GM18907 (cell line): Measurements from ENCODE around the gene FSTL4.
"Not testable (repeated sequence)": the region's sequence is repeated elsewhere in the genome, so short reads cannot be mapped to it uniquely, and the experiment has no call there.

Experiments
- ATAC-seq: cut with Tn5 transposase; IDR thresholded peaks from one replicate; pipeline ENCODE4 v1.9.1; 2021; ENCODE audit warnings: mild to moderate bottlenecking, moderate library complexity; ENCODE audit not compliant: unreplicated experiment

FSTL4 gene

DNA sequence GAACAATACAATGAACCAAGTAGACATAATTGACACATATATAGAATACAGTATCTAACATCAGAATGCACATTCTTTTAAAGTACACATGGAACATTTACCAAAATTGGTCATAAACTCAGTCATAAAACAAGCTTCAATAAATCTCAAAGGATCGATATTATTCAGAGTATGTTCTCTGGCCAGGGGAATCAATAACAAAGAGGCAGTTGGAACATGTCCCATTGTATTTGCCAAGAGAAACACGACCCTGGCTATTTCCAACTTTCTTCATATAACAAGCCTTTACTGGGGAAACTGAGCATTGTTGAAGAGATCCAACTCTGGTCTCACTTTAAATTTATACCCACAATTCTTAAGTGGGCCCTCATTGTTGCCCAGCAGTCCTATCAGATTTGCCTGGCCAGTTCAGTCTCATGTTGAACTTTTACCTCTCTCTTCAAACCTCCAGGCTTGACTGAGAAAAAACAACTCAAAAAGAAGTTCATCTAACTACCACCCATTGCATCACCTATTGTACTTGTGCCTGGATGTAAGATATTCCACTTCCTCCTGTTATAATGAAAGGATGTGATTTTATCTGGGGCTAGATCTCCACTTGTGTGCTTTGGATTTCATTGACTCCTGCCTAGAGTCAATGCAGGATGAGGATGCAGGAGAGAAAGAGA, 398.1 kb downstream of the FSTL4 start:
- no peak for ATAC-seq

DNA sequence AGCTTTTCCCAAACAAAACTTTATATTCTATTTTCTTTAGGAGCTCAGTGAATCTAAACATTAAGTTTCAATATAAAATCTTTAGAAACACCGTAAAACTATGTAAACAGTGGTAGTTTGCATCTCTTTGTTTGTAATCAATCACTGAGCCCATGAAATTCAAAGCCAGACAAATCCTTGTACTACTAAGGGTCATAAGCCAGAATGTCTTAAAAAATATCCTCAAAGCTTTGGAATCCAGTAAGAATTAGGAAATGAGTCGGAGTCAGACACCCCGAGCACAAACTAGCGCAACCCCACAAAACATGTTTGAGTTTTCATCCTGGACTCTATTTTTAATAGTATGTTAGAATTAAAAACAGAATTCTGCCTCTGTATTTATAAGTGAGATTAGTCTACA, 406.7 kb downstream of the FSTL4 start:
- no peak for ATAC-seq

DNA sequence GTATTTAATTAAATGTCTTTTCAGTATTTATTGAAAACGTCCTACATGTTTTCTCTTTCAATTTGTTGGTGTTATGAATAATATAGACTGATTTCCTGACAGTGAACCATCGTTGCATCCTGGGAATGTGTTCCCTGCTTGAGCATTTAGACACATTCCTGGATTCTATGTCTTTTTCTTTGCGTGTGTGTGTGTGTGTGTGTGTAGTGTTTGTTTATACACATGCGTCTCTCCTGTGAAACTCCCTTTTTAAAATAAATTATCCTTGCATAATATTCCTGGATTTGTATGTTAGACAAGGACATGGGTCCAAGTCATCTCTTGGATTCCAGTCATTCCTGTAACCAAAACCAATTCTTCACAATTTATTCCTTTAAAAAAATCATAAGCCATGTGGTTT, 407.1 kb downstream of the FSTL4 start:
- ATAC-seq: no peak

DNA sequence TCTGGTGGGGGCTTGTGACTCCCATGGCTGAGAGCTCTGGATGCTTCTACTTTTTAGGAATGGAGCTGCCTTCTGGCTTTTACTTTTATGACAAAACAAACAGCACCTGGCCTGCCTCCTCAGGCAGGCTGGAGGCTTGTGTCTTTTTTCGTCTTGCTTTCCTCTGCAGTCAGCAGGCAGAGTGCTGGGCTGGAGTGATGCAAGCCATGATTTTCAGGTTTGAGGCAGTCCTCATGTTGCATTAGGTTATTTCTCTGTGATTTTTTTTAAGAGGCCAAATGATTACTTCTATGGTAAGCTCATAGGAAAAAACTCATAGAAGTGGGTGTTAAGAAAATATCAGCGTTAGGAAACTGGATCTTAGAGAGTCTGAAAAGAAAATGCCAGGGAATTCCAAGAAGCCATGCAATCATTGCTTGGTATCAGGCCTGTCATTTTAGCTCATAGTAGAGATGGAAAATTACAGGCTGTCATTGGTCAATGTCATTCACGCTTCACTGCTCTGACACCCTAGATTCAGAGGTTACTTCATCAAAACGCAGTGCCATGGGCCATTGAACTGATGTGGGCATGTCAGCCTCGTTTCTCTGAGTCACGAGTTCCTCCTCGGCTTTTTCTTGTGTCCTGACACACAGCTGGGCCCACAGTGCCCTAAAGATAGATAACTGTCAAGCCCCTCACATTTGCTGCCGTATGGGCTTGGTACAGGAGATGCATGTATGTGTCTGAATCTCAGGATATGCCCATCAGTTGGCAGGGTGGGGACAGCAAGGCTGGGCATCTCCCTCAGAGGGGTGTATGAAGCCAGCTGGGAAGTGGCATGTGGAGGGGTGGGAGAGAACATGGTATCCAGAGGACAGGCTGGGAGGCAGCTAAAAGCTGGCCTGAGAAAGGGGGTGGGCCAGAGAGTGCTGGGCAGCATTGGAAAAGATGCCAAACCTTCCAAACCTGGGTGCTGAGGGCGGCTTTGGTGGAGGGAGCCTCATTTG, 408.7 kb downstream of the FSTL4 start:
- ATAC-seq: no peak

DNA sequence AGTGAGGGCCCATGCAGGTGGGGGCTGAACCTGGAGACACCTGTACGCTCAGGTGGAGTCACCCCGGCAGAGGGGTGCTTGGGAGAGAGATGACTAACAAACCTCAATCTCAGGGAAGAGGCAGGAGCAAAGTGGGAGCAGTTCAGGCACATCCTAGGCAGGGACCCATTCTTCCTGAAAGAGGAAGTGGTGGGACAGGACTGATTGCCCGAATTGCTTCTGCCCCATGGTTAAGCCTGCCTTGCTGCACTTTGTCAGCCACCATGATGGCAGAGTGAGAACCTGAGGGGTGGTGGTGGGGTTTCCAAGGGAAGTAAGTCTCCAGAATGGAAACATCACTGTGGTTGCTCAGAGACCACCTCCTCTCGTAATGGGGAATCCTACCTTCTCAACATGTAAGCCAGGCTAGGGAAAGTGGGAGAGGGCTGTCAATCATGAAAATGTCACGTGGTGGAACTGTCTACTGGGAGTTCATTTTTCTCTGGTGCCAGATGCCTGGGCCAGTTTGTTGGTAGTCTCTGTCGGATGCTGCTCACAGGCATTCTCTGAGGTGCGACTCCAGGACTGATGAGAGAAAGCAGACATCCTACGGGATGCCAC, 410.2 kb downstream of the FSTL4 start:
- no peak for ATAC-seq

DNA sequence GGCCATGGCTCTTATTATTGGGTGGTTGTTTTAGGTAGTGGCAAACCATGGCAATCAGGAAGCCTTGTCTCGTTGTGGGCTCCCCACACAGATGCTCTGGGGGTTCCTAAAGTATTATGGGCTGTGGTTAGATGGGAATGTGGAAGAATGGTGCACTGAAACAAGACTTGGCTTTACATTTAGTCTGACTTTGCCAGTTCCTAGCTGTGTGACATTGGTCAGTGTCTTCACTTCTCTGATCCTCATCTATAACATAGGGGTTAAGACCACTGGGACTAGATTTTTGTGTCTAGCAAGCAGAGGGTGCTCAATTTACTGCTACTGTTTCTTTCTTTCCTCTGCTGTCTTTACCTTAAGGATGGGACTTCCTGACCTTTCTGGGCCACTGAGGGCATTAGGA, 411.0 kb downstream of the FSTL4 start:
- ATAC-seq: no peak

DNA sequence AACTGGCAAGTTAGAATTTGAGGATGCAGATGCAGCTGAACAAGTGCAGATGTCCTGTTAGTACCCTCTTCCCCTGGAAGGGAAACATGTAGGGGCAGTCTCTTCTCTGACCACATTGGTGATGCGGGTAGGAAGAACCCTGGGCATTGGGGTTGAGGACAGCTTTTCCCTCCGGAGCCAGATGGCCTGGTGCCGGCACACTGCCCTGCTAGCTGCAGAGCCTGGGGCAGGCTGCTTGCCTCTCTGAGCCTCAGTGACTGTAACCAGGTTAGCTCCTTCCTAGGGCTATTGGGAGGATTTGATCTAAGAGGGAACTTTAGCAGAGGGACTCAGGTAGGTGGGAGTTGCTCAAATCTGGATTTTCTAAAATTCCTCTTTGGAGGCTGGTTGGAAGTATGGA, 412.1 kb downstream of the FSTL4 start:
- no peak for ATAC-seq

DNA sequence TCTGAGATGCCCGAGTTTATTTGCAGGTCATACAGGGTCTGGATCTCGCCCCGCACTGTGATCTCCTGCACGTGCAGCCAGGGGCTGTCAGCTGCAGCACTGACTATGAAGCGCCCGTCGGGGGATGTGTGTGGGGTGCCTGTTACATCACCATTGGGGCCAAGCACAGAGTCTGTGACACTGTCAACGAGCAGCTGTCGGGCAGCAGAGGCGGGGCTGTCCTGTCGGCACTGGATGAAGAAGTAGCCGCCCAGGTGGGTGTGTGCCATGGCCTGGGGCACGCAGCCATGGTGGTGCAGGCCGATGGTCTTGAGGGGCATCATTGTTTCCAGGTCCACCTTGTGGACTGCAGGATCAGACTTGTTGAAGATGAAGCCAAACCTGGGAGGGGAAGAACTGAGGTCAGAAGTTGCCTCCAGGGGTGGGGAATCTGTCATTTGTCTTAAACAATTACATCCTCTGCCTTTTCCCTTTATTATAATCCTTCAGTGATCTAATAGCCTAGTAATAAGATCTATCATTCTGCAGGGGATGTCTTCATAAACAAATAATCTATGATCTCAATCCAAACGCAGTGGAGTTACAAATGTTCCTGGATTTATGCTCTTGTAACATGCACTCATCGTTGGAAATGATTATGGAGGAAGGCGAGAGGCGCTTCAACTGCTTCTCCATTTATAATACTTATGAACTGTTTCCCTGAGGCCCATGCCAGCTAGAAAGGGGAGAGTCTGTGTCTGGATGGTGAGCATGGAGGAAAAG, 412.7 kb downstream of the FSTL4 start:
- ATAC-seq: no peak

DNA sequence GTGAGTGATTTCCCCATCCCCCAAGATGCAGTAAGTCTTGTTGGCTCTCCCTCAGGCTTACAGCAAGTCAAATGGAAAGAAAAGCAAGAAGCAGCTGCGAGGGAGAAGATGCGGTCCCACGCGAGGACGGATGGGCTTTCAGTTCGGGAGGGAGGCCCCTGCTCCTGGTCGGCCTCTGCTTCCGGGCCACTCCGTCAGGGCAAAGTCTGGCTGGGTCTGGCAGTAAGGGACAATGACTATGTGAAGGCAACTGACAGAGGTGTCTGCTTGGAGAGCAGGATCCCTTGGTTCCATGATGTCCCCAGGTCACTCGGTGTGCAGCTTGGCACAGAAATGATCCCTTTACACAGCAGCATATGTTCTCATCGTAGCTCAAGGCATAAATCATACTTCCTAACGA, 413.8 kb downstream of the FSTL4 start:
- no peak for ATAC-seq

DNA sequence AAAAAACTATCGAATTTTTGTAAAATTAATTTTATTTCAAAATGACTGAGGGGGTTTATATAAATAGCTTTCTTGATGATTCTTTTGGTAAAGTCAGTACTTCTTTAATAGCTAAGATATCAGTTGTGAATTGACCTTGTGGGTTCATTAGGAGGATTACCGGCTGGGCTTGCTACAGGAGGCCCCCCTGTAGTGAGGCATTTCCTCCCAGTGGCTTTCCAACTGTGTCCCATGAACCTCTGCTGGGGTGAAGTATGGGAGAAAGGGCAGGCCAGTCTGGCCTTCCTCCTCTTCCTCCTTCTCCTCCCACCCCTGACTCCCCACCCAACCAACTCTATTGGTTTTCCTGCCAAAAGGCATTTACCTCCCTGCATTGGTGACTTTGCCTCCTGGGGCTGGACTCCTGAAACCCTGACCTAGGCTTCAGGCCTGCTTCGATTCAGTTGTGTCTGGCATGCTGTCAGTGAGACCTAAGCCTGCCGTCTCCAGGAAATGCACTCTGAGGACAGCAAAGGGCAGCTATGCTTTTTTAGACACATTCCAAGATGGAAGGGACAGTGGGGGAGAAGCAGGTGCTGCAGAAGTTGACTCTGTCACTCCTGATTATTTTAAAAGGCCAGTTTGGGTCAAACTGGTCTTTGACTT, 415.8 kb downstream of the FSTL4 start:
- ATAC-seq: no peak

DNA sequence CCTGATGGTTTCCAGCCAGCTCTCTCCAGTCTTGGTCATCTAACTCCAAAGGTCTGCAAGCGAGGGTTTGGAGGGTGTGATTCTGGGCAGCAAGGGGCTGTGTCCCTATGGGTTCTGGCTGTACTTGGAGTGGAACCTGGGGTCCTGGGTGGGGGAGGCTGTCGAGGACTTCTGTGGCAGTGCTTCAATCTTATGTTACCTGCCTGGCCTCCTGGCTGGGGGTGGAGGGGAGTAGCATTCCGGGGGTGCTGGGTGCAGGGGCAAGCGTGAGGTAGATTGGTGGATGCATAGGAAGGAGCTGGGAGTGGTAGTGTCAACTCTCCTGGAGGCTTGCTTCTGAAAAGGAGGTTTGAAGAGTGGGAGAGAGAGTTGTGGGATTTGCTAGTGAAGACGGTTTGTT, 417.1 kb downstream of the FSTL4 start:
- no peak for ATAC-seq

DNA sequence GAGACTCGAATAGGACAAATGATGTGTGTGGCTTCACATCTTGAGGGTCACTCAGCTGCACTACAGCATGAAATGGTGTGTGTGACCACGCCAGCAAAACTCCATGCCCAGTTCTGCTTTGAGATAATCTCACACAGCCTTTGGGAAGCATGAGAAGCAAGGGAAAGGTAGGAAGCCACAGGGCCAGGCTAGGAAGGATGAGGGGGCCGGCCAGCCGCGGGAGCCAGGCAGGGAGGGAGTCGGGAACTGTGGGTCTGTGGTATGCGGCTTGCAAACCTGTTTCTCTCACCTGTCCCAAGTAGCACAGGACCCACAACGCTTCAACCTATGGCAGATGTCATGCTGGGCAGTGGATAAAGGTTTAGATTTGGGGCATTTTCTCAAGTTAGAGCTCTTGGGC, 418.5 kb downstream of the FSTL4 start:
- ATAC-seq: no peak

DNA sequence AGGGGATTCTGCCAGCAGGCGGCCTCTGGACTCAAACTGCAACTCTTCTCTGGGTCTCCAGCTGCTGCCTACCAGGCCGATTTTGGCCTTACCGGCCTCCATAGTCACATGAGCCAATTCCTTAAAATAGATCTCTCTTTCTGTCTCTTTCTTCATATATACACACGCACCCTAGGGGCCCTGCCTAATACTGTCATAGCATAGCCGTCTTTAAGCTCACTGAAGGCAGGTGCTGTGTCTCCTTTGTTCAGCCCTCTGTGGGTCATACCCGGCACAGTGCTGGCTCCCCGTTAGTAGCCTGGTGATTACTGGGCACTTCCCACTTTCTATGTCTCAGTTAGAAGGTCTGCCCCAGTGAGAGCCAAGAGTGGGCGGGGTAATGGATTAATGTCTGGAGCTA, 419.6 kb downstream of the FSTL4 start:
- ATAC-seq: no peak

DNA sequence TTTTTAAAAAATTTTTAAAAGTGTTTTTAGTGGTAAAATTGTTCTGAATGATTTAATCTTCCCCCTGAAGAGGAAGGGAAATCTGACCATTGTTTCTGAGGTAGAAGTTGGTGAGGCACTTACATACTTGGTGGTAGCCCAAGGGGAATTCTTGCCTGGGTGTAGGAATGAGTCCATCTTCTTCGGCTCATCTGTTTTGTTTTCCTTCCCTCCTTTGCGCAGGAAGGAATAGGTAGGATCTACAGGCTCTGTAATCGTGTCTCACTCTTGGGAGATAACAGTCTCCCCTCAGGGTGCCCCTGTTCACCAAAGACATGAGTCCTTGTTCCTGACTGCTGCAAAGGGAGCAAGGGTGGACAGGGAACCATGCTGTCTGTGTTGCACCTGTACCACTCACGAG, 422.5 kb downstream of the FSTL4 start:
- no peak for ATAC-seq

DNA sequence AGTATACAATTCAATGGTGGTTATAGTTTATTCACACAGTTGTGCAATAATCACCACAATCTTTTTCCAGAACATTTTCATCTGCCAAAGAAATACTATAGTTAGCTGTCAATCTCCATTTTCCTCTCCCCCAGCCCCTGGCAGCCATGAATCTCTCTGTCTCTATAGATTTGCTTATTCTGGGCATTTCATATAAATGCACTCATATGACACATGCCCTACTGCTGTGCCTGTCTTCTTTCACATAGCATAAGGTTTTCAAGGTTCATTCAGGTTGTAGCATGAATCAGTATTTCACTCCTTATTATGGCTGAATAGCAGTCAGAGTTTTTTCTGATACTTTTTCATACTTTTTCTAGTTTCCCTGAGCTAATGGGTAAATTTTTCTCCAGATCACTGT, 432.9 kb downstream of the FSTL4 start:
- no peak for ATAC-seq

DNA sequence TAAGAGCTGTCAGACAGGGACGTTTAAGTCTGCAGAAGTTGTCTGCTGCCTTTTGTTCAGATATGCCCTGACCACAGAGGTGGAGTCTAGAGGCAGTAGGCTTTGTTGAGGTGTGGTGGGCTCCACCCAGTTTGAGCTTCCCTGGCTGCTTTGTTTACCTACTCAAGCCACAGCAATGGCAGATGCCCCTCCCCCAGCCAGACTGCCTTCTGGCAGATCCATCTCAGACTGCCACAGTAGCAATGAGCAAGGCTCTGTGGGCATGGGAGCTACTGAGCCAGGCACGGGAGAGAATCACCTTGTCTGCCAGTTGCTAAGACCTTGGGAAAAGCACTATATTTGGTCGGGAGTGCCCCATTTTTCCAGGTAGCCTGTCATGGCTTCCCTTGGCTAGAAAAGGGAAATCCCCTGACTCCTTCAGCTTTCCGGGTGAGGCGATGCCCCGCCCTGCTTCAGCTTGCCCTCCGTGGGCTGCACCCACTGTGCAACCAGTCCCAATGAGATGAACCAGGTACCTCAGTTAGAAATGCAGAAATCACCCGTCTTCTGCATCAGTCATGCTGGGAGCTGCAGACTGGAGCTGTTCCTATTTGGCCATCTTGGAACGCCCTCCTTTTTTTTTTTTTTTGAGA, 441.5 kb downstream of the FSTL4 start:
- not testable (repeated sequence) for ATAC-seq

DNA sequence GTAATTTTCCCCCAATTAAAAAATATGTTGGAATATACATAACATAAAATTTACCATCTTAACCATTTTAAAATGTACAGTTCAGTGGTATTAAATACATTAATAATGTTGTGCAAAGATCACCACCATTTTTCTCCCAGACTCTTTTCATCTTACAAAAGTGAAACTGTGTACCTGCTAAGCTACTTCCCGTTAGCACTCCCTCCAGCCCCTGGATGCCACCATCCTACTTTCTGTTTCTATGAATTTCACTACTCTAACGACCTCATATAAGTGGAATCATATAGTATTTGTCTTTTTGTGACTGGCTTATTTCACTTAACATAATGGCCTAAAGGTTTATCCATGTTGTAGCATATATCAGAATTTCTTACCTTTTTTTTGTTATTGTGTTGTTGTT, 447.6 kb downstream of the FSTL4 start:
- no peak for ATAC-seq

DNA sequence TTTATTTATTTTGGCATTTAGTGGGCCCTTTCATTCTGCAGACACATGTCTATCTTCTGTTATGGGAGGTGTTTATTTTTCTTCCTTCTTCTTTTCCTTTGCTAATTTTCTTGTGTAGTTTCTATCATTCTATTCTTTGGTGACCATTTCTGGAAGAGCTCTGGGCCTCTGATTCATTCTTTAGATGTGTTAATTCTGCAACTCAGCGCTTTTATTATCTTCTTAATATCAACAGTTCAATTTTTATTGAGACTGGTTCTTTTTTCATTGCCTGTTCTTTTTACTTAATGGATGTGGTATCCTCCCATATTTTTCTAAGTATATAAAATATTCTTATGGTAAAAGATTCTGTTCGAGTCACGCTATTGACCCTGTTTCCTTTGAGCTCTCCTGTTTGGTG, 448.5 kb downstream of the FSTL4 start:
- ATAC-seq: no peak

DNA sequence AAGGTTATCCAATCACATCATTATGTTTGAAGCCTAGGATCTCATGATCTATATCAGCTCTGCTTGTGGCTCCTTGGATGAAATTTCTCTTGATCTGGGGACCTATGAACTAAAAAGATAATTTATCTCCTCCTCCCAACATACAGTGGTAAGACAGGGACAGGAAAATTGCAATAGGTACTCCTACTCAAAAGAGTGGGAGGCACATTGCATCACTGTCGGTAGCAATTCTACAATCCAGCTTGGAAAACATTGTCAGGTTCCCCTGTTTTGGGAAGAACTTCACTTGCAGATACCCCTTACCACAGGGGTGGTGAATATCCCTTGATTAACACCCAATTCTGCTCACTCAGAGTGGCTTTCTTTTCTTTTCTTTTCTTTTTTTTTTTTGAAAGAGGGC, 452.8 kb downstream of the FSTL4 start:
- ATAC-seq: no peak

DNA sequence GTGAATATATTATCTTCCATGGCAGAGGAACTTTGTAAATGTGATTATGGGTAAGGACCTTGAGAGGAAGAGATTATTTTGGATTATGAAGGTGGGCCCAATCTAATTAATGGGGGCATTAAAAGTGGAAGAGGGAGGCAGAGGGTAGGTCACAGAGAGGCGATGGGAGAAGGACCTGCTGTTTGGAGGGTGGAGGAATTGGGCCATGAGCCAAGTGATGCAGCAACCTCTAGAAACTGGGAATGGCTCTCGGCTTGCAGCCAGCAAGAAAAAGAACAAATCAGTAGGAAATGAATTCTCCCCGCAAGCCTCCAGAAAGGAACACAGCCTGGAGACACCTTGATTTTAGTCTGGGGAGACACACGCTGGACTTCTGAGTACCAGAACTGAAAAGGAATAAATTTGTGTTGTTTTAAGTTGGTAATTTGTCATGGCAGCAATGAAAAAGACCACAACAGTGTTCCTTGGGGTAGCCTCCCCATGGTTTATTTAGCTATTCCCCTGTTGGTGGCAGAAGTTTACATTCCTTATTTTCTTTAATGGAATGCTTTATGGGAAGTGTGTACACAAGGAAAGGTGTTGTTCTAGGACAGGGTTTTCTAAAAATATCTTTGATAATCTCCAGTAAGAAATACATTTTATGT, 456.9 kb downstream of the FSTL4 start:
- ATAC-seq: no peak
